B cell (primary cell): ENCODE data around the gene CYTH4. TPM values are rescaled to one million over a fixed set of nuclear protein-coding genes. Genes with fewer than 3 reads are reported as not detected.

Experiments
- ATAC-seq: fragments of 200-7000 bp; cut with Tn5 transposase; one replicate; pipeline ENCODE4 v1.10.0; 2021; ENCODE audit warnings: low read depth, mild to moderate bottlenecking, moderate number of reproducible peaks, moderate library complexity
- CTCF ChIA-PET: fragments of 350-600 bp; sonication (Branson Sonifier 250); formaldehyde crosslinking; loops from one replicate; lab custom pipeline; 2021; ENCODE audit warnings: antibody characterized with exemption, inconsistent platforms; lab: Charles Lee
- POLR2A ChIA-PET: fragments of 350-600 bp; sonication (Branson Sonifier 250); formaldehyde crosslinking; loops from one replicate; lab custom pipeline; 2021; ENCODE audit warnings: antibody characterized with exemption; lab: Charles Lee
- DNase-seq: peaks from one replicate; pipeline ENCODE4 v3.0.0; 2013
- H2AFZ ChIP-seq: 2 replicates; pipeline ENCODE4 v1.6.1; 2012; ENCODE audit warnings: mild to moderate bottlenecking, low read depth, low read length; ENCODE audit not compliant: insufficient read depth, poor library complexity, severe bottlenecking
- H3K27ac ChIP-seq, 2 donors: 1 replicate in 1 of 2; 2 replicates in 1 of 2; pipeline ENCODE4 v1.5.1; 2012 to 2013; ENCODE audit warnings: low read length in 2 of 2, mild to moderate bottlenecking in 2 of 2, moderate library complexity in 1 of 2
- H3K27me3 ChIP-seq, 4 experiments: fragments of 200-600 bp in 1 of 4; sonication (generic) in 1 of 4; replicated peaks in 1 of 4; 1 replicate in 2 of 4; 2 replicates in 2 of 4; pipeline versions ENCODE4 v1.6.1 to v1.7.0; 2013 to 2016; ENCODE audit warnings: low read length in 3 of 4, mild to moderate bottlenecking in 2 of 4, mixed read lengths in 1 of 4, moderate library complexity in 1 of 4; ENCODE audit not compliant: insufficient read depth in 4 of 4, control insufficient read depth in 3 of 4; ENCODE audit errors: control extremely low read depth in 1 of 4
- H3K36me3 ChIP-seq, 2 experiments: replicated peaks in 1 of 2; 1 replicate in 1 of 2; 2 replicates in 1 of 2; pipeline versions ENCODE4 v1.6.1 to v1.7.1; 2013; ENCODE audit warnings: low read length in 1 of 2; ENCODE audit not compliant: insufficient read depth in 2 of 2, control insufficient read depth in 1 of 2; ENCODE audit errors: control extremely low read depth in 1 of 2, extremely low read depth in 1 of 2
- H3K4me1 ChIP-seq, 2 donors: fragments of 200-600 bp in 1 of 2; sonication (generic) in 1 of 2; 1 replicate in 1 of 2; 2 replicates in 1 of 2; pipeline versions ENCODE4 v1.5.1 to v1.6.1; 2013 to 2017; ENCODE audit warnings: low read length in 2 of 2; ENCODE audit not compliant: control insufficient read depth in 2 of 2, insufficient read depth in 2 of 2
- H3K4me2 ChIP-seq: replicated peaks from 2 replicates; pipeline ENCODE3; 2012; ENCODE audit warnings: mild to moderate bottlenecking, low read depth, low read length; ENCODE audit not compliant: poor library complexity, severe bottlenecking
- H3K4me3 ChIP-seq, 5 experiments: fragments of 200-600 bp in 1 of 5; sonication (generic) in 1 of 5; 1 replicate in 3 of 5; 2 replicates in 2 of 5; pipeline versions ENCODE4 v1.5.1 to v1.7.0; 2011 to 2016; ENCODE audit warnings: low read length in 4 of 5, mild to moderate bottlenecking in 4 of 5, low read depth in 2 of 5, control low read depth in 1 of 5, moderate library complexity in 1 of 5; ENCODE audit not compliant: insufficient read depth in 1 of 5; ENCODE audit errors: control extremely low read depth in 1 of 5, extremely low read depth in 1 of 5
- H3K79me2 ChIP-seq: fragments of 200-600 bp; sonication (generic); one replicate; pipeline ENCODE4 v1.6.0; 2016; ENCODE audit warnings: low read length; ENCODE audit not compliant: control insufficient read depth, insufficient read depth
- H3K9ac ChIP-seq: fragments of 200-600 bp; sonication (generic); 2 replicates; pipeline ENCODE4 v1.6.1; 2017; ENCODE audit warnings: mild to moderate bottlenecking, low read length, moderate library complexity
- H3K9me3 ChIP-seq, 3 donors: one replicate each; pipeline versions ENCODE4 v1.6.1 to v1.7.1; 2013; ENCODE audit warnings: low read length in 2 of 3; ENCODE audit not compliant: control insufficient read depth in 2 of 3, insufficient read depth in 1 of 3; ENCODE audit errors: control extremely low read depth in 1 of 3
- H4K20me1 ChIP-seq: 2 replicates; pipeline ENCODE4 v1.6.0; 2012; ENCODE audit warnings: mild to moderate bottlenecking, low read length; ENCODE audit not compliant: insufficient read depth, control insufficient read depth, poor library complexity, severe bottlenecking
- H3K27ac Mint-ChIP-seq: one replicate; pipeline ENCODE4 v1.8.0; 2021; ENCODE audit warnings: mixed read lengths
- H3K27me3 Mint-ChIP-seq: one replicate; pipeline ENCODE4 v1.8.0; 2021; ENCODE audit warnings: mixed read lengths
- H3K4me1 Mint-ChIP-seq: one replicate; pipeline ENCODE4 v1.8.0; 2021; ENCODE audit warnings: mixed read lengths
- H3K4me3 Mint-ChIP-seq: one replicate; pipeline ENCODE4 v1.8.0; 2021; ENCODE audit warnings: mixed read lengths
- H3K9me3 Mint-ChIP-seq: one replicate; pipeline ENCODE4 v1.8.0; 2022; ENCODE audit warnings: mixed read lengths; ENCODE audit not compliant: insufficient read depth
- EZH2 ChIP-seq: IDR thresholded peaks from 2 replicates; pipeline ENCODE4 v1.6.1; 2012; ENCODE audit warnings: borderline replicate concordance, low read depth, mild to moderate bottlenecking, moderate library complexity, low read length; ENCODE audit not compliant: insufficient read depth, poor library complexity, severe bottlenecking
- WGBS: methylation state at CpG from one replicate; pipeline ENCODE4 v1.1.5; 2013; ENCODE audit warnings: missing lambda C conversion rate; ENCODE audit not compliant: insufficient coverage; 5-methylcytosine and 5-hydroxymethylcytosine counted together
- intact Hi-C: fragments of 100-400 bp; cut with micrococcal nuclease; formaldehyde crosslinking; loops from one replicate; pipeline ENCODE4 v1.10.0; 2022
- polyA plus RNA-seq: library from polyadenylated mRNA; depleted of rRNA; stranded (reverse); fragments of >200 nt; gene quantifications from 2 replicates; pipeline ENCODE4 v1.2.3, GENCODE V29; 2012
- total RNA-seq, 2 donors: library from RNA; stranded (reverse); fragments of 120-200 nt in 1 of 2; gene quantifications; 1 replicate in 1 of 2; 2 replicates in 1 of 2; pipeline versions ENCODE4 v1.2.3 to v1.2.4, GENCODE V29; 2013 to 2022
- TF ChIP-seq, protein P1 (sequence below): fragments of 200-600 bp; IDR thresholded peaks from one replicate; pipeline ENCODE4 v1.8.0; 2022; ENCODE audit warnings: antibody characterized with exemption, mild to moderate bottlenecking

The CYTH4 gene
- total and polyA plus RNA-seq, 2 donors (not counting 1 experiment from before 2014, with no cell fraction given), result 98.0 to 154 TPM

GRCh38 chr22:37333724-37334460 lies 51.6 kb downstream of the CYTH4 start:
- Histone ChIP-seq H3K4me1 (peaks cover 18 to 34% of the 10 kb centered on the region in 2 donors), H3K27me3 (peaks cover 0 to 67% (median 31%) of the 10 kb centered on the region in 4 experiments), H3K79me2 (no peaks in the 10 kb centered on the region), H3K36me3 (no peaks in the 10 kb centered on the region), H2AFZ (peak overlapping the region; percentile 46), H3K4me2 (peak overlapping the region; percentile 50), H3K27ac (no peak overlapping the region), H3K4me3 (no peak overlapping the region), H4K20me1 (no peaks in the 10 kb centered on the region), H3K9me3 (peaks cover 0 to 6% (median 0%) of the 10 kb centered on the region in 3 donors), H3K9ac (no peak overlapping the region)
- intact Hi-C loops, result no loop called here
- 18% methylated on average over 5 of the region's 11 CpGs for WGBS
- H3K4me3 Mint-ChIP-seq, result peak overlapping the region; percentile 55
- no peak for DNase-seq
- H3K27me3 Mint-ChIP-seq, result peaks cover 57% of the 10 kb centered on the region
- TF ChIP-seq, protein P1, sequence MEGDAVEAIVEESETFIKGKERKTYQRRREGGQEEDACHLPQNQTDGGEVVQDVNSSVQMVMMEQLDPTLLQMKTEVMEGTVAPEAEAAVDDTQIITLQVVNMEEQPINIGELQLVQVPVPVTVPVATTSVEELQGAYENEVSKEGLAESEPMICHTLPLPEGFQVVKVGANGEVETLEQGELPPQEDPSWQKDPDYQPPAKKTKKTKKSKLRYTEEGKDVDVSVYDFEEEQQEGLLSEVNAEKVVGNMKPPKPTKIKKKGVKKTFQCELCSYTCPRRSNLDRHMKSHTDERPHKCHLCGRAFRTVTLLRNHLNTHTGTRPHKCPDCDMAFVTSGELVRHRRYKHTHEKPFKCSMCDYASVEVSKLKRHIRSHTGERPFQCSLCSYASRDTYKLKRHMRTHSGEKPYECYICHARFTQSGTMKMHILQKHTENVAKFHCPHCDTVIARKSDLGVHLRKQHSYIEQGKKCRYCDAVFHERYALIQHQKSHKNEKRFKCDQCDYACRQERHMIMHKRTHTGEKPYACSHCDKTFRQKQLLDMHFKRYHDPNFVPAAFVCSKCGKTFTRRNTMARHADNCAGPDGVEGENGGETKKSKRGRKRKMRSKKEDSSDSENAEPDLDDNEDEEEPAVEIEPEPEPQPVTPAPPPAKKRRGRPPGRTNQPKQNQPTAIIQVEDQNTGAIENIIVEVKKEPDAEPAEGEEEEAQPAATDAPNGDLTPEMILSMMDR, result no peak
- no peak for TF ChIP-seq EZH2
- H3K27ac Mint-ChIP-seq, result no peak overlapping the region
- peaks cover 27% of the 10 kb centered on the region for H3K4me1 Mint-ChIP-seq
- ChIA-PET POLR2A (interaction anchor here (0.7 kb wide), 1 partner anchor 184 kb away, joined by 7 read pairs; no protein-coding TSS in a partner anchor), CTCF (interaction anchor here (1.0 to 1.7 kb wide), 5 partner anchors 17 to 165 kb away, joined by 3 to 4 read pairs (median 3); no protein-coding TSS in a partner anchor)
- H3K9me3 Mint-ChIP-seq, result no peaks in the 10 kb centered on the region
- ATAC-seq, result no peak

DNA sequence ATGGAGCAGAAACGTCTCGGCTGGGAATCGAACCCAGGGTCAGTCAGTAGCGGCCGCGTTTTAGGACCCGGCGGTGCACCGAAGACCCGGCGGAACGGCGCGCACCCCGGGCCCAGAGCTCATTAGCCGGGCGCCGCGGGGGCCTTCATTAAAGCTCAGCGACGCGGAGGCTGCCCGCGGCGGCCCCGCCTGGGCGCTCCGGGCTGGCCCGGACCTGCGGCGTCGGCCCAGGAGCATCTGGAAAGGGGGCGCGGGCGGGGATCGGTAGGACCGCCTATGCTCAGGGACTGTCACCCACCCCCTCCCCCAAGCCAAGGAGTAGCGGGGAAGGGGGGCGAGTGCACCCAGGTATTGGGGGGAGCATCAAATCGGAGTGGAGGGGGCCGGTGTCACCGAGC lies 52.2 kb downstream of the CYTH4 start:
- ATAC-seq, result no peak
- peak overlapping the region; percentile 50 for H3K4me2 ChIP-seq
- H3K36me3 ChIP-seq, result no peaks in the 10 kb centered on the region
- DNase-seq, result no peak
- Mint-ChIP-seq H3K27ac (no peak overlapping the region), H3K4me3 (peak overlapping the region; percentile 55), H3K4me1 (peaks cover 27% of the 10 kb centered on the region), H3K9me3 (no peaks in the 10 kb centered on the region), H3K27me3 (peaks cover 56% of the 10 kb centered on the region)
- intact Hi-C loops, result no loop called here
- no peaks in the 10 kb centered on the region for H4K20me1 ChIP-seq
- ChIA-PET POLR2A (interaction anchor here (0.6 kb wide), 1 partner anchor 1972 kb away, joined by 4 read pairs; no protein-coding TSS in a partner anchor), CTCF (interaction anchor here (0.6 to 1.2 kb wide), 4 partner anchors 96 to 165 kb away, joined by 3 read pairs; no protein-coding TSS in a partner anchor)
- WGBS, result 7% methylated on average over 28 of the region's 42 CpGs
- H3K4me3 ChIP-seq, result no peak overlapping the region
- no peak for TF ChIP-seq EZH2
- TF ChIP-seq, protein P1, result no peak
- peaks cover 0 to 62% (median 31%) of the 10 kb centered on the region in 4 experiments for H3K27me3 ChIP-seq
- H3K4me1 ChIP-seq, result peaks cover 18 to 34% of the 10 kb centered on the region in 2 donors
- no peak overlapping the region for H3K27ac ChIP-seq
- H3K9me3 ChIP-seq, result peaks cover 0 to 6% (median 0%) of the 10 kb centered on the region in 3 donors
- H2AFZ ChIP-seq, result peak overlapping the region; percentile 46
- H3K9ac ChIP-seq, result no peak overlapping the region
- no peaks in the 10 kb centered on the region for H3K79me2 ChIP-seq
